ENCODE results near the gene HMCN2.

Gene HMCN2

DNA sequence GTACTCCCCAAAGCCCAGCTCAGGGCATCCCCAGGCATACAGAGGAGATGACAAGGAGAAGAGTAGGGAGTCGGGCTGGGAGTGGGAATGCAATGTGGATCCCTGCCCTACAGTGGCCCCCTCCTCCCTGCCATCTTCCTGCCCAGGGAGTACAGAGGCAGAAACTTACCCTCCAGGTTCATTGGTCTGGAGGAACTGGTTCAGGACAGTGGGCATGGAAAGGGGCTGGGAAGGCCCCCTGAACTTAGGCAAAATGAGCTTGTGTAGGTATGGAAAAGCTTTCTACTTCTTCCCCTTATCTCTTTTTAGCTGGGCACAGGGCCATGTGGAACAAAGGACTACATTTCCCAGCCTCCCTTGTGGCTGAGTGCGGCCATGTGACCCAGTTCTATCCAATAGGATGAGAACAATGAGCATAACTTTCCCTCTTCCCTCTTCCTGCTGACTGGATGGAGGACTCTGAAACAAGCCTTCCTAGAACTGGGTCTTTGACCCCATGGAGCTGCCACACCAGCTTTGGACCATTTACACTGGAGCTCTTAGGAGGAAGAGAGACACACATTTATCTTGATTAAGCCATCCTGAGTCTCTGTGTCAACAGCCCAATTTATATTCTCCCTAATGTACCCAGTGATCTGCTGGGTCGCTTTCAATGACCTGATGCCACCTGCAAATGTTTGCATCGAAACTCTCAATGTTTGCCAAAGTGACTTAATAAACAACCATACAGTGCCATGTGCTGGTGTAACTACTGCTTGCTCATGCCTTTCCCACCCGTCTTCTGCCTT is 25.0 kb upstream of the HMCN2 start:
- Histone ChIP-seq H3K27me3 (ENCODE audit: low read depth, low read length) (no peaks in the 10 kb centered on the region), H3K9me3 (ENCODE audit: control insufficient read depth in 1 of 2, low read length in 2 of 2) (no peaks in the 10 kb centered on the region), H3K36me3 (ENCODE audit: control insufficient read depth in 1 of 2, insufficient read depth in 2 of 2, low read length in 2 of 2) (no peaks in the 10 kb centered on the region), H3K4me1 (ENCODE audit: control insufficient read depth in 1 of 2, insufficient read depth in 2 of 2, low read length in 2 of 2) (peaks cover 4 to 27% of the 10 kb centered on the region in 2 donors), H3K27ac (ENCODE audit: low read length) (no peak overlapping the region), H3K4me3 (ENCODE audit: low read depth in 1 of 2, low read length in 2 of 2) (no peak overlapping the region)

DNA sequence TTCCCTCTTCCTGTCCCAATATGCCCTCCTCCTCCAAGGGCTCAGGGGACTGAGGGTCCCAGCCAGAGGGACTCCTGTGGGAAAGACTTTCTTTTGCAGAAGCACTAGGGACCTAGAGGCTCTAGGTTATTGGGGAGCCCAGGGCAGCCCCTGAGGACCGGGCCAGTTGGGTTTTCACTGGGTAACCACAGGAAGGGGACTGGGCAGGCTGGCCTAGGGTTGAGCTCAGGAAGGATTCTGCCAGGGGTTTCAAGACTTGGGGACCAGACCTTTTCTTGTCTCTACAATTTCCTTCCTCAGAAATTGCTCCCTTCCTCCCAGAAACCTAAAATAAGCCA is 24.4 kb upstream of the HMCN2 start:
- Histone ChIP-seq H3K27ac (ENCODE audit: low read length) (no peak overlapping the region), H3K9me3 (ENCODE audit: control insufficient read depth in 1 of 2, low read length in 2 of 2) (no peaks in the 10 kb centered on the region), H3K36me3 (ENCODE audit: control insufficient read depth in 1 of 2, insufficient read depth in 2 of 2, low read length in 2 of 2) (no peaks in the 10 kb centered on the region), H3K27me3 (ENCODE audit: low read depth, low read length) (no peaks in the 10 kb centered on the region), H3K4me1 (ENCODE audit: control insufficient read depth in 1 of 2, insufficient read depth in 2 of 2, low read length in 2 of 2) (peaks cover 4 to 21% of the 10 kb centered on the region in 2 donors), H3K4me3 (ENCODE audit: low read depth in 1 of 2, low read length in 2 of 2) (no peak overlapping the region)

DNA sequence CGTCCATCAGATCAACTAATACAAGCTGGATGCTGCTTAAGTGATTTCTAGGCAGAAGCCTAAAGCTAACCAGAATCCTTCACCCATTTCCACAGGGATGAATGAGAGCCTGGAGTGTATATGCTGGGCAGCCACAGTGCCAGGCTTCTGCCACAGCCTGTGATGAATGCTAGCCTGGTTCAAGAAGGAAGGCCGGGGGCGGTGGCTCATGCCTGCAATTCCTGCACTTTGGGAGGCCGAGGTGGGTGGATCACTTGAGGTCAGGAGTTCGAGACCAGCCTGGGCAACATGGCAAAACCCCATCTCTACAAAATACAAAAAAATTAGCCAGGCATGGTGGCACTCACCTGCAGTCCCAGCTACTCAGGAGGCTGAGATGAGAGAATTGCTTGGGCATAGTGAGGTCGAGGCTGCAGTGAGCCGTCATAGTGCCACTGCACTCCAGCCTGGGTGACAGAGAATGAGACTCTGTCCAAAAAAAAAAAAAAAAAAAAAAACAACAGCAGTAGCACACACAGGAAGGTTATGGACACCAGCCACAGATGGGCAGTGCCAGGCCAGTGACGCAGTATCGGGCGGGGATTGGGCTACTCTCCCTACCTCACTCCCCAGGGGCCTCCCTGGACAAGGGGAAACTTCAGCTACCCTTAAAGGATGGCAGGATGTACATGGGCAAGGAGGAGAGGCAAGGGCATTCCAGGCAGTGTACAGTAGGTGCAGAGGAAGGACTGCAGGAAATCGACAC is 23.1 kb upstream of the HMCN2 start:
- Histone ChIP-seq H3K27me3 (ENCODE audit: low read depth, low read length) (no peaks in the 10 kb centered on the region), H3K27ac (ENCODE audit: low read length) (no peak overlapping the region), H3K36me3 (ENCODE audit: control insufficient read depth in 1 of 2, insufficient read depth in 2 of 2, low read length in 2 of 2) (no peaks in the 10 kb centered on the region), H3K4me1 (ENCODE audit: control insufficient read depth in 1 of 2, insufficient read depth in 2 of 2, low read length in 2 of 2) (peaks cover 4 to 12% of the 10 kb centered on the region in 2 donors), H3K9me3 (ENCODE audit: control insufficient read depth in 1 of 2, low read length in 2 of 2) (no peaks in the 10 kb centered on the region), H3K4me3 (ENCODE audit: low read depth in 1 of 2, low read length in 2 of 2) (peak overlapping the region; percentile 32 to 37)

DNA sequence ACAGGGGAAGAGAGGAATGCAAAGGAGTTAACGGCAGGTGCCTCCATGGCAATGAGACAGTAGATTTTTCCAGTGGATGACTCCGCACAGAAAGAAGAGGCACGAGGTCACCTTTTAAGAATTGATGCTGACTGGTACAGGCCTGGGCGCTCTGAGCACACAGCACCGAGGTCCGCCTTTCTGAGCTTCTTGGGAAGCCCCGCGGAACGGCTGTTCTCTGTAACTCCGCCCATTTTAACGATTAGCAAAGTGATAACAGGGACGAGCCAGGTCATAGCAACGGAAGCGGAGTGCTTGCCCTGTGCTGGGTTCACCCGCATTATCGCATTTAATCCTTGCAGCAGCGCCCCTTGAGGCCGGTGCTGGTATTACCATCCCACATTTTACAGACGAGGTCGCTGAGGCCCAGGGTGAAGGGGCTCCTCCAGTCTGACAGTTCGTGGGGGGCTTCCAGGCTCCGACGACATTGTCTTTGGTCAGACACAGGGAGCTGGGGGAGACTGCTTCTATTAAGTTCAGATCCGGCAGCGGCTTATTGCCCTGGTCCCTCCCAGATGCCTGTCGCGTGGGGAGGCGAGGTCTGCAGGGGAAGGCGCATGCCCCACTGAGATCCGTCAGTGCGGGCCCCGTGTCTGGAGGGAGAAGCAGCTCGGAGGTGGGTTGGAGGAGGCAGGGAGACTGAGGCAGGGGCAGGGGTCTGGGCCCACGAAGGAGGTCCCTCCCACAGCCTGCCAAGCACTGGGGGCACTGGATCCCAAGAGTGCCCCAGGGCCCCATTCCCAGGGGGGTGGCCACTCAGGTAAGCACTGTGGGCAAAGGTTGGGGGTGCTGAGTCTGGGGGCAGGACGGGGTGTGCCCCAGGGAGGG is 22.3 kb upstream of the HMCN2 start:
- Histone ChIP-seq H3K9me3 (ENCODE audit: control insufficient read depth in 1 of 2, low read length in 2 of 2) (no peaks in the 10 kb centered on the region), H3K4me1 (ENCODE audit: control insufficient read depth in 1 of 2, insufficient read depth in 2 of 2, low read length in 2 of 2) (peaks cover 4 to 12% of the 10 kb centered on the region in 2 donors), H3K36me3 (ENCODE audit: control insufficient read depth in 1 of 2, insufficient read depth in 2 of 2, low read length in 2 of 2) (no peaks in the 10 kb centered on the region), H3K27ac (ENCODE audit: low read length) (no peak overlapping the region), H3K4me3 (ENCODE audit: low read depth in 1 of 2, low read length in 2 of 2) (peak overlapping the region; percentile 32 to 37), H3K27me3 (ENCODE audit: low read depth, low read length) (no peaks in the 10 kb centered on the region)

GRCh38 chr9:130243882-130244170 is 21.7 kb upstream of the HMCN2 start:
- Histone ChIP-seq H3K4me1 (ENCODE audit: control insufficient read depth in 1 of 2, insufficient read depth in 2 of 2, low read length in 2 of 2) (peaks cover 4 to 12% of the 10 kb centered on the region in 2 donors), H3K36me3 (ENCODE audit: control insufficient read depth in 1 of 2, insufficient read depth in 2 of 2, low read length in 2 of 2) (no peaks in the 10 kb centered on the region), H3K27me3 (ENCODE audit: low read depth, low read length) (no peaks in the 10 kb centered on the region), H3K4me3 (ENCODE audit: low read depth in 1 of 2, low read length in 2 of 2) (no peak overlapping the region), H3K9me3 (ENCODE audit: control insufficient read depth in 1 of 2, low read length in 2 of 2) (no peaks in the 10 kb centered on the region), H3K27ac (ENCODE audit: low read length) (no peak overlapping the region)

GRCh38 chr9:130244548-130245165 is 20.9 kb upstream of the HMCN2 start:
- Histone ChIP-seq H3K27ac (ENCODE audit: low read length) (no peak overlapping the region), H3K36me3 (ENCODE audit: control insufficient read depth in 1 of 2, insufficient read depth in 2 of 2, low read length in 2 of 2) (no peaks in the 10 kb centered on the region), H3K9me3 (ENCODE audit: control insufficient read depth in 1 of 2, low read length in 2 of 2) (no peaks in the 10 kb centered on the region), H3K4me3 (ENCODE audit: low read depth in 1 of 2, low read length in 2 of 2) (no peak overlapping the region), H3K27me3 (ENCODE audit: low read depth, low read length) (no peaks in the 10 kb centered on the region), H3K4me1 (ENCODE audit: control insufficient read depth in 1 of 2, insufficient read depth in 2 of 2, low read length in 2 of 2) (peaks cover 4 to 12% of the 10 kb centered on the region in 2 donors)

DNA sequence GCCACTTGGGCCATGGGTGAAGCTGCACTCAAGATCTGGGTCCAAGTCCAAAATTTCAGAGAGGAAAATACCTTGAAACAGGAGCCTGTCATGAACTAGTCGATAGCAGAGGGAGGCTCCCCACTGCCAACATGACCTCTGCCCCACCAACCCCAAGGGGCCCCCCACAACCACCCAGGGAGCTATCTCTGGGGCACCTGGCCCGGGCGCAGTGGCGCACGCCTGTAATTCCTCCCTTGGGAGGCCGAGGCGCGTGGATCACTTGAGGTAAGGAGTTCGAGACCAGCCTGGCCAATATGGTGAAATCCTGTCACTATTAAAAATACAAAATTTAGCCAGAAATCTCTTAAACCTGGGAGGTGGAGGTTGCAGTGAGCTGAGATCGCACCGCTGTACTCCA is 20.1 kb upstream of the HMCN2 start:
- no peak overlapping the region for H3K27ac ChIP-seq (ENCODE audit: low read length)
- no peak overlapping the region for H3K4me3 ChIP-seq (ENCODE audit: low read depth in 1 of 2, low read length in 2 of 2)
- H3K4me1 ChIP-seq (ENCODE audit: control insufficient read depth in 1 of 2, insufficient read depth in 2 of 2, low read length in 2 of 2) = peaks cover 4 to 12% of the 10 kb centered on the region in 2 donors
- H3K27me3 ChIP-seq (ENCODE audit: low read depth, low read length) = no peaks in the 10 kb centered on the region
- no peaks in the 10 kb centered on the region for H3K9me3 ChIP-seq (ENCODE audit: control insufficient read depth in 1 of 2, low read length in 2 of 2)
- no peaks in the 10 kb centered on the region for H3K36me3 ChIP-seq (ENCODE audit: control insufficient read depth in 1 of 2, insufficient read depth in 2 of 2, low read length in 2 of 2)

DNA sequence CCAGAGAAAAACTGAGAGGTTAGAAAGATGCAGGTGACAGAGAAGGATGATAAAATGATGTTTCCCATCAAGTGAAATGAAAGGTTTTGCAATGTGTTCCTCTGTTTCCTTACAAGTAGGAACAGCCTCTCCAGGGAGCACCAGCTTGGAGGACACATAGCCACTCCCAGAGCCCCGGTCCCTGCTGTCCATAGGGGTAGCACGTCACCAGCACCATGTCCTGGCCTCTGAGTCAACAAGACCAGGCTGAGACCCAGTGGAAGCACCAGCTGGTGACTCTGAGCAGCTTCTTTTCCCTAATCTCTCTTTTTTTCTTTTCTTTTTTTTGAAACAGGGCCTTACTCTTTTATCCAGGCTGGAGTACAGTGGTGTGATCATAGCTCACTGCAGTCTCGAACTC is 19.4 kb upstream of the HMCN2 start:
- H3K9me3 ChIP-seq (ENCODE audit: control insufficient read depth in 1 of 2, low read length in 2 of 2) = no peaks in the 10 kb centered on the region
- no peaks in the 10 kb centered on the region for H3K27me3 ChIP-seq (ENCODE audit: low read depth, low read length)
- H3K27ac ChIP-seq (ENCODE audit: low read length) = no peak overlapping the region
- H3K36me3 ChIP-seq (ENCODE audit: control insufficient read depth in 1 of 2, insufficient read depth in 2 of 2, low read length in 2 of 2) = no peaks in the 10 kb centered on the region
- H3K4me1 ChIP-seq (ENCODE audit: control insufficient read depth in 1 of 2, insufficient read depth in 2 of 2, low read length in 2 of 2) = peaks cover 4 to 12% of the 10 kb centered on the region in 2 donors
- H3K4me3 ChIP-seq (ENCODE audit: low read depth in 1 of 2, low read length in 2 of 2) = no peak overlapping the region

GRCh38 chr9:130254747-130255630 is 10.6 kb upstream of the HMCN2 start:
- no peak overlapping the region for H3K4me3 ChIP-seq (ENCODE audit: low read depth in 1 of 2, low read length in 2 of 2)
- no peaks in the 10 kb centered on the region for H3K36me3 ChIP-seq (ENCODE audit: control insufficient read depth in 1 of 2, insufficient read depth in 2 of 2, low read length in 2 of 2)
- H3K27me3 ChIP-seq (ENCODE audit: low read depth, low read length) = no peaks in the 10 kb centered on the region
- H3K4me1 ChIP-seq (ENCODE audit: control insufficient read depth in 1 of 2, insufficient read depth in 2 of 2, low read length in 2 of 2) = no peaks in the 10 kb centered on the region
- no peak overlapping the region for H3K27ac ChIP-seq (ENCODE audit: low read length)
- no peaks in the 10 kb centered on the region for H3K9me3 ChIP-seq (ENCODE audit: control insufficient read depth in 1 of 2, low read length in 2 of 2)

- no peak overlapping the region for H3K27ac ChIP-seq (ENCODE audit: low read length)
These were observed 9.9 kb upstream of the HMCN2 start for GRCh38 chr9:130255631-130256134.

More at GRCh38 chr9:130255631-130256134, 9.9 kb upstream of the HMCN2 start:
- Histone ChIP-seq H3K9me3 (ENCODE audit: control insufficient read depth in 1 of 2, low read length in 2 of 2) (no peaks in the 10 kb centered on the region), H3K4me3 (ENCODE audit: low read depth in 1 of 2, low read length in 2 of 2) (no peak overlapping the region), H3K36me3 (ENCODE audit: control insufficient read depth in 1 of 2, insufficient read depth in 2 of 2, low read length in 2 of 2) (no peaks in the 10 kb centered on the region), H3K27me3 (ENCODE audit: low read depth, low read length) (no peaks in the 10 kb centered on the region), H3K4me1 (ENCODE audit: control insufficient read depth in 1 of 2, insufficient read depth in 2 of 2, low read length in 2 of 2) (peaks cover 0 to 4% of the 10 kb centered on the region in 2 donors)

All from muscle layer of duodenum (tissue), 2 donors.